ENCODE data around the gene BIRC2.

DNA sequence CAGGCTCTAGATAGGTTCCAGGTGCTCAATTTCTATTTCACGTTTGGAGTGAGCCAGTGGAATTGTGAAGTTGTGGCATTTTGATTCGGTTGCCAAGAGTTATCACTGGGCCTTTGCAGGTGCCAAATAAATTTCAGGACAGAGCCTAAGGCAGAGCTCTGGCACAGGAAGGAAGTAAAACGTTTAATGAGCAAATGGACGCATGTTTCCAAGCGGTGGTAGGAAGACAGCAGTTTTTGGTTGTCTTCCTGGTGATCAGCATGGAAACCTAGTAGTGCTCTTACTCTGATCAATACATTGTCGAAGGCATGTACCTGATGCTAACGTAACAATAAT lies 29.3 kb upstream of the BIRC2 start:
- no peak for TF ChIP-seq CTCF (conservative IDR thresholded peaks at IDR 0.05; ENCODE audit: low read depth, low read length)
- no peak for TF ChIP-seq POLR2A (IDR thresholded peaks at IDR 0.05; ENCODE audit: low read depth, low read length)
- TF ChIP-seq RAD21 (IDR thresholded peaks at IDR 0.05; ENCODE audit: low read length) = no peak
- TF ChIP-seq RFX5 (IDR thresholded peaks at IDR 0.05; ENCODE audit: low read depth, low read length) = no peak
- TF ChIP-seq MXI1 (IDR thresholded peaks at IDR 0.05; ENCODE audit: borderline replicate concordance, low read depth, low read length) = no peak
- TF ChIP-seq MAFK (IDR thresholded peaks at IDR 0.05; ENCODE audit: low read depth, low read length) = no peak
- no peak for TF ChIP-seq CEBPB (IDR thresholded peaks at IDR 0.05; ENCODE audit: low read depth, low read length)
- no peak for TF ChIP-seq BHLHE40 (IDR thresholded peaks at IDR 0.05; ENCODE audit: low read depth, low read length)
- TF ChIP-seq, protein P1, sequence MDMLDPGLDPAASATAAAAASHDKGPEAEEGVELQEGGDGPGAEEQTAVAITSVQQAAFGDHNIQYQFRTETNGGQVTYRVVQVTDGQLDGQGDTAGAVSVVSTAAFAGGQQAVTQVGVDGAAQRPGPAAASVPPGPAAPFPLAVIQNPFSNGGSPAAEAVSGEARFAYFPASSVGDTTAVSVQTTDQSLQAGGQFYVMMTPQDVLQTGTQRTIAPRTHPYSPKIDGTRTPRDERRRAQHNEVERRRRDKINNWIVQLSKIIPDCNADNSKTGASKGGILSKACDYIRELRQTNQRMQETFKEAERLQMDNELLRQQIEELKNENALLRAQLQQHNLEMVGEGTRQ (IDR thresholded peaks at IDR 0.05; ENCODE audit: low read depth, low read length) = no peak
- no peak for TF ChIP-seq SMC3 (IDR thresholded peaks at IDR 0.05; ENCODE audit: low read depth, low read length)
- no peak for TF ChIP-seq RCOR1 (IDR thresholded peaks at IDR 0.05; ENCODE audit: insufficient replicate concordance, low read length)
